SK-N-SH treated with all-trans-retinoic acid at 6 μM for 48 hours (cell line): ENCODE data around the gene YIPF1.

Source experiments
- GLIS3 ChIP-seq: fragments of 250-450 bp; sonication (Bioruptor Pico); IDR thresholded peaks from 2 replicates; pipeline ENCODE4 v1.5.0; 2020; ENCODE audit warnings: mild to moderate bottlenecking, moderate library complexity
- POU6F1 ChIP-seq: fragments of 250-450 bp; sonication (Bioruptor Pico); IDR thresholded peaks from 2 replicates; pipeline ENCODE4 v1.8.0; 2021; ENCODE audit warnings: low read depth, mild to moderate bottlenecking, moderate library complexity, borderline replicate concordance
- SNAI2 ChIP-seq: fragments of 250-450 bp; sonication (Bioruptor Pico); IDR thresholded peaks from 2 replicates; pipeline ENCODE4 v1.5.0; 2020; ENCODE audit warnings: mild to moderate bottlenecking, moderate library complexity
- ZC3H10 ChIP-seq: fragments of 250-450 bp; sonication (Bioruptor Pico); IDR thresholded peaks from 2 replicates; pipeline ENCODE4 v1.5.1; 2021; ENCODE audit warnings: mild to moderate bottlenecking, moderate library complexity
- ZFP30 ChIP-seq: fragments of 450-650 bp; formaldehyde crosslinking; IDR thresholded peaks from 2 replicates; pipeline ENCODE4 v1.5.0; 2022; ENCODE audit warnings: mild to moderate bottlenecking, moderate library complexity
- TF ChIP-seq, protein P1 (sequence below): fragments of 250-450 bp; sonication (Bioruptor Pico); IDR thresholded peaks from 2 replicates; pipeline ENCODE4 v1.5.1; 2020; ENCODE audit warnings: low read depth, mild to moderate bottlenecking, moderate library complexity
- TF ChIP-seq, protein P2 (sequence below): fragments of 250-450 bp; sonication (Bioruptor Pico); IDR thresholded peaks from 2 replicates; pipeline ENCODE4 v1.5.0; 2020; ENCODE audit warnings: mild to moderate bottlenecking, moderate library complexity

- TF ChIP-seq ZFP30 (CRISPR knock-in tag) (no peak), ZC3H10 (CRISPR knock-in tag) (no peak), GLIS3 (CRISPR knock-in tag) (no peak), POU6F1 (CRISPR knock-in tag) (no peak), SNAI2 (CRISPR knock-in tag) (no peak)
- TF ChIP-seq, protein P1, sequence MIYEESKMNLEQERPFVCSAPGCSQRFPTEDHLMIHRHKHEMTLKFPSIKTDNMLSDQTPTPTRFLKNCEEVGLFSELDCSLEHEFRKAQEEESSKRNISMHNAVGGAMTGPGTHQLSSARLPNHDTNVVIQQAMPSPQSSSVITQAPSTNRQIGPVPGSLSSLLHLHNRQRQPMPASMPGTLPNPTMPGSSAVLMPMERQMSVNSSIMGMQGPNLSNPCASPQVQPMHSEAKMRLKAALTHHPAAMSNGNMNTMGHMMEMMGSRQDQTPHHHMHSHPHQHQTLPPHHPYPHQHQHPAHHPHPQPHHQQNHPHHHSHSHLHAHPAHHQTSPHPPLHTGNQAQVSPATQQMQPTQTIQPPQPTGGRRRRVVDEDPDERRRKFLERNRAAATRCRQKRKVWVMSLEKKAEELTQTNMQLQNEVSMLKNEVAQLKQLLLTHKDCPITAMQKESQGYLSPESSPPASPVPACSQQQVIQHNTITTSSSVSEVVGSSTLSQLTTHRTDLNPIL (CRISPR knock-in tag), result no peak
- TF ChIP-seq, protein P2, sequence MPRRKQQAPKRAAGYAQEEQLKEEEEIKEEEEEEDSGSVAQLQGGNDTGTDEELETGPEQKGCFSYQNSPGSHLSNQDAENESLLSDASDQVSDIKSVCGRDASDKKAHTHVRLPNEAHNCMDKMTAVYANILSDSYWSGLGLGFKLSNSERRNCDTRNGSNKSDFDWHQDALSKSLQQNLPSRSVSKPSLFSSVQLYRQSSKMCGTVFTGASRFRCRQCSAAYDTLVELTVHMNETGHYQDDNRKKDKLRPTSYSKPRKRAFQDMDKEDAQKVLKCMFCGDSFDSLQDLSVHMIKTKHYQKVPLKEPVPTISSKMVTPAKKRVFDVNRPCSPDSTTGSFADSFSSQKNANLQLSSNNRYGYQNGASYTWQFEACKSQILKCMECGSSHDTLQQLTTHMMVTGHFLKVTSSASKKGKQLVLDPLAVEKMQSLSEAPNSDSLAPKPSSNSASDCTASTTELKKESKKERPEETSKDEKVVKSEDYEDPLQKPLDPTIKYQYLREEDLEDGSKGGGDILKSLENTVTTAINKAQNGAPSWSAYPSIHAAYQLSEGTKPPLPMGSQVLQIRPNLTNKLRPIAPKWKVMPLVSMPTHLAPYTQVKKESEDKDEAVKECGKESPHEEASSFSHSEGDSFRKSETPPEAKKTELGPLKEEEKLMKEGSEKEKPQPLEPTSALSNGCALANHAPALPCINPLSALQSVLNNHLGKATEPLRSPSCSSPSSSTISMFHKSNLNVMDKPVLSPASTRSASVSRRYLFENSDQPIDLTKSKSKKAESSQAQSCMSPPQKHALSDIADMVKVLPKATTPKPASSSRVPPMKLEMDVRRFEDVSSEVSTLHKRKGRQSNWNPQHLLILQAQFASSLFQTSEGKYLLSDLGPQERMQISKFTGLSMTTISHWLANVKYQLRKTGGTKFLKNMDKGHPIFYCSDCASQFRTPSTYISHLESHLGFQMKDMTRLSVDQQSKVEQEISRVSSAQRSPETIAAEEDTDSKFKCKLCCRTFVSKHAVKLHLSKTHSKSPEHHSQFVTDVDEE (CRISPR knock-in tag), result no peak
These were observed 11.0 kb downstream of the YIPF1 start for GRCh38 chr1:53878492-53879105.
